ENCODE measurements around the gene CSGALNACT2. TPM values are rescaled to one million over a fixed set of nuclear protein-coding genes. Genes with fewer than 3 reads are reported as not detected.

CSGALNACT2 gene
- total RNA-seq, 2 donors from 2014 or later, result 35.9 to 45.1 TPM

DNA sequence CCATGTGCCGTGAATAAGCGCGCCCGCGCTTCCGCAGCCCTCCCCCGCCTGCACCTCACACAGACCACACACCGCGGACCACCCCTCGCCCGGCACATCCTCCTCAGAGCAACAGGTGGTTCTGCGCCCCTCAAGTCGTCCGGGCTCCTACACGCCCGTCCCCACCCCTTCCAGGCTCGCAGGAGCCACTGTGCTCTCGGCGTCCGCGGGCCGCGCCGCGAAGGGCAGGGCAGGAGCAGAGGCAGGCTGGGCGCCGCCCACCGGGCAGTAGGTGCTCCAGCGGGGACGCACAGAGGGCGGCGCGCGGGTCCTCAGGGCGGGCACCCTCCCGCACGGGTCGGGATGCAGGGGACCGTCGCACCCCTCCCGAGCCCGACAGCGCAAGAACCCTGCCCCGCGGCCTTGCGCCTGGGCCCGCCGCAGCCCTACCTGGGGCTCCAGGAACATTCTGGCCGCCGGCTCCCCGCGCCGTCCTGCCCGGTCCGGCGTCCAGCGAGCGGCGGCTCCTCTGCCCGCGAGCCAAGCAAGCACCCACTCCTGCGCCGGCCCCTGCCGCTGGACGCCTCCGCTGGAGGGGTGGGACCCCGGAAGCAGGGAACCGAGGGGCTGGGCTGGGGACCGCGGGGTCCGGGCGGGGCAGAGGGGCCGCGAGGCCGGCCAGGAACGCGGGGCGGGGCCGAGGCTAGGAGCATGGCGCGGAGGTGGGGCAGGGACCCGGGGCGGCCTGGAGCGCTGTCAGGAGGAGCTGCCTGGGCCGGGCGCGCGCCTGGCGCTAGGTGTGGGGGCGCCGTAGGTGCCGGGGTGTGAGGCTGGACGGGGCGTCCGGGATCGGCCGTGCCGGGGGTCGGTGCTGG lies 91.2 kb downstream of the CSGALNACT2 start:
- Histone ChIP-seq H3K36me3 (no peaks in the 10 kb centered on the region), H3K9me3 (no peaks in the 10 kb centered on the region), H3K27me3 (replicated peaks; ENCODE audit: insufficient read depth) (no peaks in the 10 kb centered on the region), H3K4me3 (peak overlapping the region; percentile 55), H3K4me1 (ENCODE audit: control insufficient read depth in 1 of 2, low read depth in 2 of 2) (no peaks in the 10 kb centered on the region), H3K27ac (no peak overlapping the region)
- TF ChIP-seq, protein P1, sequence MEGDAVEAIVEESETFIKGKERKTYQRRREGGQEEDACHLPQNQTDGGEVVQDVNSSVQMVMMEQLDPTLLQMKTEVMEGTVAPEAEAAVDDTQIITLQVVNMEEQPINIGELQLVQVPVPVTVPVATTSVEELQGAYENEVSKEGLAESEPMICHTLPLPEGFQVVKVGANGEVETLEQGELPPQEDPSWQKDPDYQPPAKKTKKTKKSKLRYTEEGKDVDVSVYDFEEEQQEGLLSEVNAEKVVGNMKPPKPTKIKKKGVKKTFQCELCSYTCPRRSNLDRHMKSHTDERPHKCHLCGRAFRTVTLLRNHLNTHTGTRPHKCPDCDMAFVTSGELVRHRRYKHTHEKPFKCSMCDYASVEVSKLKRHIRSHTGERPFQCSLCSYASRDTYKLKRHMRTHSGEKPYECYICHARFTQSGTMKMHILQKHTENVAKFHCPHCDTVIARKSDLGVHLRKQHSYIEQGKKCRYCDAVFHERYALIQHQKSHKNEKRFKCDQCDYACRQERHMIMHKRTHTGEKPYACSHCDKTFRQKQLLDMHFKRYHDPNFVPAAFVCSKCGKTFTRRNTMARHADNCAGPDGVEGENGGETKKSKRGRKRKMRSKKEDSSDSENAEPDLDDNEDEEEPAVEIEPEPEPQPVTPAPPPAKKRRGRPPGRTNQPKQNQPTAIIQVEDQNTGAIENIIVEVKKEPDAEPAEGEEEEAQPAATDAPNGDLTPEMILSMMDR (IDR thresholded peaks at IDR 0.05), result no peak
- ATAC-seq (ENCODE audit: insufficient number of reproducible peaks, low FRiP score, low read depth) (no peak), DNase-seq (ENCODE audit: low spot score) (no peak)

DNA sequence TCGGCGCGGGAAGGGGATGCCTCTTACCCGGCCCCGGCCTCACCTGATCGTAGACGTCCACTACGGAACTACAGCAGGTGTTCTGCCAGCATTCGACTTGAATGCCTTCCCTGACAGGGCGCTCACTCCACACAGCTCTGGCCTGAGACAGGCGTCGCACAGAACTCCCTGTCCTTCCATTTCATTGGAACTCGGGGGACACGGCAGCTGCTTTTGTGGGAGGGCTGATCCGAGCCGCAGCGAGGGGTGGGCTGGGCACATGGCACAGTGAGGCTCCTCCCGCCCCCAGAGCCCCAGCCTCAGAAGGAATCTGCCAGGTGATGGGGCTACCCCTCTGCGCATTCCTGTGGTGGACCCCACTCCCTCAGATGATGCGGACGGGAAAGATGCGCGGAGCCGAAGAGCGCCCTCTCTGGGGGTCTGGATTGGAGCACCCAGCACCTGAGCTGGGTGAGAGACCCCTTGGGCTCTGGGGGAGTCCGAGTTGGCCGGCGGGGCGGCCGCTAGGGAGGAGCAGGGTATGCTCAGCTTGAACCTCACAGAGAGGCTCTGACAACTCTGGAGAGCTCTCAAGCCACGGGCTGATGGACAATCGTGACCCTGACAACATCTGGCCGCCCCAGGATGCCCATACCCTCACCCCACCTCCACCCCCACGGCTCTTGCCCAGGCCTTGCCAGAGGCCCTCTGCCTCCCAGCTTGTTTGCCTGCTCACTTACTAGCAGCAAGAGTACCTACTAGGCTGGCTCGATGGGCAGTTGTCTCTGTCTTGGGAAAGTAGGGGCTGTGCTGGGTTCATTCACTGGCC lies 92.1 kb downstream of the CSGALNACT2 start:
- Histone ChIP-seq H3K36me3 (no peaks in the 10 kb centered on the region), H3K4me1 (ENCODE audit: control insufficient read depth in 1 of 2, low read depth in 2 of 2) (no peaks in the 10 kb centered on the region), H3K9me3 (no peaks in the 10 kb centered on the region), H3K4me3 (no peak overlapping the region), H3K27ac (no peak overlapping the region), H3K27me3 (replicated peaks; ENCODE audit: insufficient read depth) (no peaks in the 10 kb centered on the region)
- TF ChIP-seq, protein P1 (IDR thresholded peaks at IDR 0.05), result no peak
- DNase-seq (ENCODE audit: low spot score) (no peak), ATAC-seq (ENCODE audit: insufficient number of reproducible peaks, low FRiP score, low read depth) (no peak)

DNA sequence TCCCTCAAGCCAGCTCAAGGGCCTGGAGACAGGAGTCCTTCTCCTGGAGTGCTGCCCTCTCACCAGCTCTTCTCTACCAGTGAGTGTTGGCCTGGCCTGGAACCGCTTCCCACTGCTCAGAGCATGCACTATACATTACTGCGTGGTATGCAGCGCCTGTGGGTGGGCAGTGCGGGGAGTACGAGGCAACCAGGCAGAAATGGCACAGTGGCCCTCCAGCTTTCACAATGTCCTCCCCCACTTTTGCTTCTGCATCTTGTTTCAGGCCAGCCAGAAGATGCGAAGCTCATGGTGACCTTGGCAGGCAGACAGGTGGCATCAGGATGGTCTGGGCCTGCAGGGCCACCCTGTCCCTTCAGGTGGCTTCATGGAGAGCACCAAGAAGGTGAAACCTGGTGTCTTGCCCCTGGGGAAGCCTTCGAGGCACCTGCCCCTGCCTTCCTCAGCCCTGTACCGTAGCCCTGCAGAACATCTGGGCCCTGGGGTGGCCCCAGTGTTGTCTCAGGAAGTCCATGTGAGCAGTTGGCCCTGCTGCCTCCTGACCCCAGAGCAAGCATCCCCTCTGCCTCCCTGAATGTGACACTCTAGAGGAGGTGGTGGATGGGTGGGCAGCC lies 92.8 kb downstream of the CSGALNACT2 start:
- TF ChIP-seq, protein P1 (IDR thresholded peaks at IDR 0.05), result no peak
- DNase-seq (ENCODE audit: low spot score) (no peak), ATAC-seq (ENCODE audit: insufficient number of reproducible peaks, low FRiP score, low read depth) (no peak)
- H3K36me3 ChIP-seq, result no peaks in the 10 kb centered on the region
- no peaks in the 10 kb centered on the region for H3K27me3 ChIP-seq (replicated peaks; ENCODE audit: insufficient read depth)
- H3K4me3 ChIP-seq, result no peak overlapping the region
- H3K9me3 ChIP-seq, result no peaks in the 10 kb centered on the region
- H3K4me1 ChIP-seq (ENCODE audit: control insufficient read depth in 1 of 2, low read depth in 2 of 2), result no peaks in the 10 kb centered on the region
- no peak overlapping the region for H3K27ac ChIP-seq

DNA sequence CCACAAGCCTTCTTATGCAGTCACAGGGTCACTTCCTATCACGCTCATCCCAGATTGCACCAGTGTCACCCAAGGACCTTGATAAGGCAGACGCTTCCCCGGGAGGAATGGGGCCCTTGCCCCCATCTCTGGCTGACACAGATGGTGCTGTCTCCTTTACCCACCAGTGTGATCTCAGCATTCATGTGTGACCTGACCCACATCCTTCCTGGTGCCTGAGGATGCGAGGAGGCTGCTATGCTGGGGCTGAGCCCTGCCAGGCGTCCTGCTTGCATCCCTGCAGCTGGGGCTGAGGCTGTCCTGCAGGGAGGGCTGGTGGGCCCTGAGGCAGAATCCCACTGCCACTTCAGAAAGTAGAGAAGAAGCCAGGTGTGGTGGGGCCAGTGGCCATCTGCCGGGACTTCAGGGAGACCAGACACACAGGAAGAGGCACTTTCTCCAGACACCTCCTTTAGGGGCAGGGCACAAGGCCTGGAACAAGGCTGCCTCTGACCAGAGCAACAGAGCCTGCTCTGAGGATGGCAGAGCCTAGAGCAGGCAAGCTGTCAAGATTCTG lies 93.4 kb downstream of the CSGALNACT2 start:
- ATAC-seq (ENCODE audit: insufficient number of reproducible peaks, low FRiP score, low read depth), result no peak
- DNase-seq (ENCODE audit: low spot score), result no peak
- Histone ChIP-seq H3K27ac (no peak overlapping the region), H3K4me3 (no peak overlapping the region), H3K27me3 (replicated peaks; ENCODE audit: insufficient read depth) (no peaks in the 10 kb centered on the region), H3K4me1 (ENCODE audit: control insufficient read depth in 1 of 2, low read depth in 2 of 2) (no peaks in the 10 kb centered on the region), H3K9me3 (no peaks in the 10 kb centered on the region), H3K36me3 (no peaks in the 10 kb centered on the region)
- TF ChIP-seq, protein P1 (IDR thresholded peaks at IDR 0.05), result no peak
